Esophagus squamous epithelium (tissue), 5 donors: ENCODE measurements around the gene RPRM. TPM values are rescaled to one million over a fixed set of nuclear protein-coding genes. Genes with fewer than 3 reads are reported as not detected.

Experiments
- DNase-seq: peaks from one replicate; lab custom pipeline; 2025; lab: John Stamatoyannopoulos, UW
- H3K27ac ChIP-seq, 4 donors: fragments of 200-600 bp; sonication (generic); one replicate each; pipeline ENCODE4 v1.5.1; 2016 to 2019; ENCODE audit warnings: mild to moderate bottlenecking in 1 of 4
- H3K27me3 ChIP-seq, 4 donors: fragments of 200-600 bp; sonication (generic); 1 replicate in 3 of 4; 2 replicates in 1 of 4; pipeline versions ENCODE4 v1.5.1 to v1.6.0; 2017 to 2021; ENCODE audit warnings: antibody characterized with exemption in 1 of 4
- H3K36me3 ChIP-seq, 3 donors: fragments of 200-600 bp; sonication (generic); one replicate each; pipeline ENCODE4 v1.5.1; 2016 to 2019
- H3K4me1 ChIP-seq, 3 donors: fragments of 200-600 bp; sonication (generic); one replicate each; pipeline ENCODE4 v1.5.1; 2017 to 2019
- H3K4me3 ChIP-seq, 4 donors: fragments of 200-600 bp; sonication (generic); 1 replicate in 3 of 4; 2 replicates in 1 of 4; pipeline ENCODE4 v1.5.1; 2016 to 2019; ENCODE audit warnings: mild to moderate bottlenecking in 2 of 4, moderate library complexity in 1 of 4
- H3K9me3 ChIP-seq, 3 donors: fragments of 200-600 bp; sonication (generic); one replicate each; pipeline ENCODE4 v1.5.1; 2016 to 2019
- POLR2A ChIP-seq, 4 donors: fragments of 450-650 bp; IDR thresholded peaks; one replicate each; pipeline ENCODE4 v1.6.1; 2017; ENCODE audit warnings: antibody characterized with exemption in 4 of 4, mild to moderate bottlenecking in 4 of 4, moderate library complexity in 3 of 4
- WGBS, 2 donors: methylation state at CpG; one replicate each; pipeline ENCODE4 v1.1.5; 2018; 5-methylcytosine and 5-hydroxymethylcytosine counted together
- intact Hi-C: fragments of 100-400 bp; cut with DNase I; formaldehyde crosslinking; loops from one replicate; pipeline ENCODE4 v1.15.0; 2022
- small RNA-seq, 4 donors: library from RNA; depleted of rRNA; stranded (forward); fragments of <200 nt; gene quantifications; one replicate each; pipeline ENCODE3, GENCODE V24; 2016
- total RNA-seq, 4 donors: library from RNA; depleted of rRNA; stranded (reverse); fragments of >200 nt; gene quantifications; one replicate each; pipeline ENCODE4 v1.1.0, GENCODE V29; 2016
- TF ChIP-seq, protein P1 (sequence below), 6 experiments: fragments of 450-650 bp in 4 of 6; fragments of 200-600 bp in 2 of 6; sonication (generic) in 2 of 6; IDR thresholded peaks; one replicate each; pipeline ENCODE4 v1.5.1; 2016 to 2019; ENCODE audit warnings: antibody characterized with exemption in 6 of 6, mild to moderate bottlenecking in 4 of 6, moderate library complexity in 4 of 6
- donor health status: DM: yes; HTN: yes; CAD: no.

Gene RPRM
- total RNA-seq, 4 donors from 2014 or later = 0.95 TPM; not detected in 3

DNA sequence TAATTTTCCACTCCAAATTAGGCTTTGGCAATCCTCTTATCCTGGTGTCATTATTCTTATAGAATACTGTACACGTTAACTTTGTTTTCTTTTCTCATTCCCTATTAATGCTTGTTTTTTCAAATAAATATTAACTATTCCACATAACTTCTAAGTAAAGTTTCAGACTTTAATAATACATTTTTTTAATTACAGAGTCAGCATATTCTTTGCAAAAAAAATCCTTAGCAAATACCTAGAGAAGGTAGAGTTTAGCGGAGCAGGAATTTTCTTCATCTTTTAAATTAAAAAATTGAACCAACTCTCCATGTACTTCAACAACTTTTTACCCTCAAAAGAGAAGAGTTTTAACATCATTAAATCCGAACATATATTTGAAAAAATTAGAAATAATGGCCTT lies 45.2 kb downstream of the RPRM start:
- TF ChIP-seq, protein P1, sequence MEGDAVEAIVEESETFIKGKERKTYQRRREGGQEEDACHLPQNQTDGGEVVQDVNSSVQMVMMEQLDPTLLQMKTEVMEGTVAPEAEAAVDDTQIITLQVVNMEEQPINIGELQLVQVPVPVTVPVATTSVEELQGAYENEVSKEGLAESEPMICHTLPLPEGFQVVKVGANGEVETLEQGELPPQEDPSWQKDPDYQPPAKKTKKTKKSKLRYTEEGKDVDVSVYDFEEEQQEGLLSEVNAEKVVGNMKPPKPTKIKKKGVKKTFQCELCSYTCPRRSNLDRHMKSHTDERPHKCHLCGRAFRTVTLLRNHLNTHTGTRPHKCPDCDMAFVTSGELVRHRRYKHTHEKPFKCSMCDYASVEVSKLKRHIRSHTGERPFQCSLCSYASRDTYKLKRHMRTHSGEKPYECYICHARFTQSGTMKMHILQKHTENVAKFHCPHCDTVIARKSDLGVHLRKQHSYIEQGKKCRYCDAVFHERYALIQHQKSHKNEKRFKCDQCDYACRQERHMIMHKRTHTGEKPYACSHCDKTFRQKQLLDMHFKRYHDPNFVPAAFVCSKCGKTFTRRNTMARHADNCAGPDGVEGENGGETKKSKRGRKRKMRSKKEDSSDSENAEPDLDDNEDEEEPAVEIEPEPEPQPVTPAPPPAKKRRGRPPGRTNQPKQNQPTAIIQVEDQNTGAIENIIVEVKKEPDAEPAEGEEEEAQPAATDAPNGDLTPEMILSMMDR (IDR thresholded peaks at IDR 0.05) = no peak
- no peak for TF ChIP-seq POLR2A (IDR thresholded peaks at IDR 0.05)
- H3K9me3 ChIP-seq = no peaks in the 10 kb centered on the region
- no peaks in the 10 kb centered on the region for H3K36me3 ChIP-seq
- WGBS, 2 donors = 73 to 78% methylated on average over 3 of the region's 3 CpGs
- H3K4me3 ChIP-seq = no peak overlapping the region
- no peaks in the 10 kb centered on the region for H3K27me3 ChIP-seq
- no peak for DNase-seq
- H3K4me1 ChIP-seq = no peaks in the 10 kb centered on the region
- intact Hi-C loops = no loop called here
- H3K27ac ChIP-seq = no peak overlapping the region

DNA sequence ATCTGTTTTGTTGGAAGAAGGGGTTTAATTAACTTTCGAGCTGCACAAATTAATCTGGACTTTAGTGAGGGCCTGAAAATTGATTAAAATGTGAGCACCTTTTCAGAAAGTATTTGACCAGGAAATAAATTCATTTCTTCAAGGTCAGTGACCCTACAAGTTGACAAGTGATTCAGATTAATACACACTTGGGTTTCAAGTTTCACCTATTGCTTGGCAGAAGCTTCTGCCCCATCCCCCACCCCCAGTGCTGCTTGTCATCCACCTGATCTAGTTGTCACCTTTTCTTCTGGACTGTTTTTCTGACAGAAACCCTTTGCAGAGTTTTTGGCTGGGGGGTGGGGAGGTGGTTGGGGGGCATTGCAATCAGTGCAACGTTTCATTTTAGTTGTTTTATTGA lies 46.2 kb downstream of the RPRM start:
- Histone ChIP-seq H3K4me3 (no peak overlapping the region), H3K4me1 (no peaks in the 10 kb centered on the region), H3K36me3 (no peaks in the 10 kb centered on the region), H3K9me3 (no peaks in the 10 kb centered on the region), H3K27ac (no peak overlapping the region), H3K27me3 (no peaks in the 10 kb centered on the region)
- intact Hi-C loops = no loop called here
- 44 to 50% methylated on average over 2 of the region's 2 CpGs for WGBS, 2 donors
- no peak for DNase-seq
- TF ChIP-seq POLR2A (IDR thresholded peaks at IDR 0.05) = no peak
- TF ChIP-seq, protein P1 (IDR thresholded peaks at IDR 0.05) = no peak

DNA sequence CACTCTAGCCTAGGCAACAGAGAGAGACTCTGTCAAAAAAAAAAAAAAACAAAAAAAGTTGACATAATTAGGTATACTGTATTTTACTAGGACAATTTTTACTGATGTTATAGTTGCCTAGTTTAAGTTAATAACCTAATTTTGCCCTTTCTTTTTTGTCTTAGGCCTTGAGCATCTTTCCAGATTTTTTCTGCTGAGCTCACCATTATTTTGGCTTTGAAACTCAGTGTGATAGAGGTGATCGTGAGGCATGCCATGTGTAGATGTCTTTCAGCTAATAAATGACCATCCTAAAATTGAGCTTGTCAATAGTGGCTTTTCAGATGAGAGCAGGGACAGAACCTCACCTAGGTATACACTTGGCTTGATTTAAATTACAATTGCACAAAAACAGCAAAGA lies 47.4 kb downstream of the RPRM start:
- Histone ChIP-seq H3K27ac (no peak overlapping the region), H3K9me3 (no peaks in the 10 kb centered on the region), H3K27me3 (no peaks in the 10 kb centered on the region), H3K4me1 (no peaks in the 10 kb centered on the region), H3K4me3 (no peak overlapping the region), H3K36me3 (no peaks in the 10 kb centered on the region)
- intact Hi-C loops = no loop called here
- TF ChIP-seq, protein P1 (IDR thresholded peaks at IDR 0.05) = no peak
- TF ChIP-seq POLR2A (IDR thresholded peaks at IDR 0.05) = no peak
- no peak for DNase-seq
- 67 to 73% methylated on average over 1 of the region's 1 CpG for WGBS, 2 donors

Small RNAs within 50 kb of the gene (small RNA-seq; reads per million reads assigned to genes)
- gene RF00275 = 0 reads per million in 4 donors
